Skeletal muscle satellite cell (primary cell): Measurements from ENCODE around the gene HPRT1.

Experiments
- H3K27me3 ChIP-seq: 2 replicates; pipeline ENCODE4 v1.7.0; 2013; ENCODE audit warnings: low read length; ENCODE audit not compliant: control insufficient read depth, insufficient read depth
- H3K36me3 ChIP-seq: 2 replicates; pipeline ENCODE4 v1.7.0; 2013; ENCODE audit warnings: mild to moderate bottlenecking, control low read depth, low read length; ENCODE audit not compliant: insufficient read depth
- H3K4me1 ChIP-seq: 2 replicates; pipeline ENCODE4 v1.7.0; 2013; ENCODE audit warnings: low read length; ENCODE audit not compliant: control insufficient read depth, insufficient read depth
- H3K4me2 ChIP-seq: 2 replicates; pipeline ENCODE4 v1.7.0; 2013; ENCODE audit warnings: mild to moderate bottlenecking, low read length
- H3K4me3 ChIP-seq: 2 replicates; pipeline ENCODE4 v1.7.0; 2013; ENCODE audit warnings: low read length
- H3K9ac ChIP-seq: 2 replicates; pipeline ENCODE4 v1.7.0; 2013; ENCODE audit warnings: mild to moderate bottlenecking, low read depth, low read length, moderate library complexity
- H3K9me3 ChIP-seq: replicated peaks from 2 replicates; pipeline ENCODE4 v1.7.0; 2013; ENCODE audit warnings: mild to moderate bottlenecking, control low read depth, low read length

Gene HPRT1

DNA sequence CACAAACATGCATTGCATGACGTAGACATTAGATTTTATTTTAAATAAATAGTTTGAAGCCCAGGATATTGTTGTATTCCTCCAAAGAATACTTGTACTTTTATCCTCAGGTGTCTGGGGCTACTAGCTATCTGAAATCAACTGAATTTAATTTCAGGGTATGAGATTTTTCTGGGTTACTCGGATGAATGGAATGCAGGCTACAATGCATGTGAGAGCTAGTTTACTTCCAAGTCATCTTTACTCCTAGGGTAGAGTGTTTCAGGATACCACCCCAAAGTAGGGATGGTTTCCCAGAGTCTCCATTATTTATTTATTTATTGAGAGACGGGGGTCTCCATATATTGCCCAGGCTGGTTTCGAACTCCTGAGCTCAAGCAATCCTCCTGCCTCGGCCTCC is 66.4 kb downstream of the HPRT1 start:
- no peaks in the 10 kb centered on the region for H3K9me3 ChIP-seq
- no peak overlapping the region for H3K4me2 ChIP-seq
- no peak overlapping the region for H3K9ac ChIP-seq
- no peak overlapping the region for H3K4me3 ChIP-seq
- H3K4me1 ChIP-seq: peaks cover 7% of the 10 kb centered on the region
- H3K27me3 ChIP-seq: no peaks in the 10 kb centered on the region
- H3K36me3 ChIP-seq: no peaks in the 10 kb centered on the region

DNA sequence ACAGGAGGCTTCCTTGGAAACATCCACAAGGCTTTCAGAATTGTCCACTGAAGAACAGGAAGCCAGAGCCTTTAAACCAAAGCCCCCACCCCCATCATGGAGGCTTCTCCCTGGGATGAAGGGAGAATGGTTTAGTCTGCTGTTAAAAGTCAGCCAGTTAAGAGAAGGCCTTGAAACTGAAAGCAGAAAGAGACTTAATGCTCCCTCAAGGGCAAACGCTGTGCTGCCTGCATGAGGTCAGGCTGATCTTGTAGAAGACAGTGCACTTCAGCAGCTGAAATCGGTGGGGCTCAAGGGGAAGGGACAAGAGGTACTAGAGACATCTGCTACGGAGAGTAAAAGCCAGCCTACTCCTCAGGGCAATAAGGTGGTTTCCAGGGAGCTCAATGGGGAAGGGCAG is 69.0 kb downstream of the HPRT1 start:
- Histone ChIP-seq H3K9ac (no peak overlapping the region), H3K9me3 (no peaks in the 10 kb centered on the region), H3K4me2 (no peak overlapping the region), H3K4me3 (no peak overlapping the region), H3K27me3 (no peaks in the 10 kb centered on the region), H3K4me1 (peaks cover 7% of the 10 kb centered on the region), H3K36me3 (no peaks in the 10 kb centered on the region)

DNA sequence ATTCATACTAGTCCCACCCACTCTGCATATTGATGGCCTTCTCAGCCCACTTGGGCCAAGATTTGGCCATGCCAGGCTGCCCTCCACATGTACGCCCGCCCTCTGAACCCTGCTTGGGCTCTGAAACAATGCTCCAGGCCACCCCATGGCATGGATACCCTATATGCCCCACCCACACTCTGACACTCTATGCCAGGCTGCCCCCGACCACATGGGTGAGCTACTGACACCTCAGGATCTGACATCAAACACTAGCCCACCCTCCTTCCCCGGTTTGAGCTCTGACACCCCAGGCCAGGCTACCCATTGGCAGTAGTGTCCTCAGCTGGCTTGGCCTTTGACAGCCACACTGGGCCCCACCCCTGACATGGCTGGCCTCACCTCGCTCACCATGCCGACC is 69.5 kb downstream of the HPRT1 start:
- no peak overlapping the region for H3K4me3 ChIP-seq
- no peak overlapping the region for H3K4me2 ChIP-seq
- no peaks in the 10 kb centered on the region for H3K9me3 ChIP-seq
- no peaks in the 10 kb centered on the region for H3K36me3 ChIP-seq
- H3K27me3 ChIP-seq: no peaks in the 10 kb centered on the region
- no peak overlapping the region for H3K9ac ChIP-seq
- H3K4me1 ChIP-seq: peaks cover 7% of the 10 kb centered on the region

DNA sequence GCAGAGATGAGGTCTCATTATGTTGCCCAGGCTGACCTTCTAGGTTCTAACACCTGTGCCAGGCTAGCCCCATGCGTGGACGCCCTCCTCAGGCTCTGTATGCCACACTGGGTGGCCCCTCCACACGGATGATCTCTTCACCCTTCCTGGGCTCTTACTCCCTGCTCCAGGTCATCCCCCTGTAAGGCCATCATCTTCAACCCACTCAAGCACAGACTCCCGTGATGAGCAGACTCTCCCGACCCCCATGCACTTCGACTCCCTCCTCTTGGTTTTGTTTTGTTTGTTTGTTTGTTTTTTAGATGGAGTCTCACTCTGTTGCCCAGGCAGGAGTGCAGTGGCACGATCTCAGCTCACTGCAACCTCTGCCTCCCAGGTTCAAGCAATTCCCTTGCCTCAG is 70.9 kb downstream of the HPRT1 start:
- no peaks in the 10 kb centered on the region for H3K4me1 ChIP-seq
- no peak overlapping the region for H3K4me3 ChIP-seq
- no peaks in the 10 kb centered on the region for H3K27me3 ChIP-seq
- H3K9me3 ChIP-seq: no peaks in the 10 kb centered on the region
- no peak overlapping the region for H3K4me2 ChIP-seq
- no peaks in the 10 kb centered on the region for H3K36me3 ChIP-seq
- no peak overlapping the region for H3K9ac ChIP-seq

DNA sequence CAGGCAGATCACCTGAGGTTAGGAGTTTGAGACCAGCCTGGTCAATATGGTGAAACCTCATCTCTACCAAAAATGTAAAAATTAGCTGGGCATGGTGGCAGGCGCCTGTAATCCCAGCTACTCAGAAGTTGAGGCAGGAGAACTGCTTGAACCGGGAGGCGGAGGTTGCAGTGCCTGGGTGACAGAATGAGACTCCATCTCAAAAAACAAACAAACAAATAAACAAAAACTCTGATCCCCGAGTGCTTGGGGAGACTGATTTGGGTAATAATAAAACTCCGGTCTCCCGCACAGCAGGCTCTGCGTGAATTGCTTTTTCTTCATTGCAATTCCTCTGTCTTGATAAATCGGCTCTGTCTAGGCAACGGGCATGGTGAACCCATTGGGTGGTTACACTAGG is 73.4 kb downstream of the HPRT1 start:
- H3K27me3 ChIP-seq: no peaks in the 10 kb centered on the region
- no peak overlapping the region for H3K4me2 ChIP-seq

DNA sequence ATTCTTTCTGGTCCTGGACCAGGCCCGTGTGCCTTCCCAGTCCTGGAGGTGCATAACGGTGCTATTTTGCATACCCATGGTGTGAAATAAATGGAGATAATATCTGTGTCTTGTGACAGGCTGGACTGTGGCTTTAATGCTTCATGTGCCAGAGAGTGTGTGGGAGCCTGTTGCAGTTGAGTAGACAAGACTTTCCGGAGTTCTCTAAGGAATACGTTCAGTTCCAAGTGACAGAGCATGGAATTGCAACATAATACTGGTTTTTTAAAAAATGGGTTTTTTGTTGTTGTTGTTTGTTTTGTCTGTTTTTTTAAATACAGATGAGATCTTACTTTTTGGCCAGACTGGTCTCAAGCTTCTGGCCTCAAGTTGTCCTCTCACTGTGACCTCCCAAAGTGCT is 74.0 kb downstream of the HPRT1 start:
- H3K4me3 ChIP-seq: no peak overlapping the region
- no peaks in the 10 kb centered on the region for H3K27me3 ChIP-seq
- no peak overlapping the region for H3K4me2 ChIP-seq
- H3K9ac ChIP-seq: no peak overlapping the region
- no peaks in the 10 kb centered on the region for H3K36me3 ChIP-seq
- H3K4me1 ChIP-seq: peaks cover 13% of the 10 kb centered on the region
- H3K9me3 ChIP-seq: no peaks in the 10 kb centered on the region

More for the DNA sequence above, 73.4 kb downstream of the HPRT1 start:
- H3K9me3 ChIP-seq: no peaks in the 10 kb centered on the region
- no peak overlapping the region for H3K4me3 ChIP-seq
- no peak overlapping the region for H3K9ac ChIP-seq
- H3K36me3 ChIP-seq: no peaks in the 10 kb centered on the region
- peaks cover 13% of the 10 kb centered on the region for H3K4me1 ChIP-seq

DNA sequence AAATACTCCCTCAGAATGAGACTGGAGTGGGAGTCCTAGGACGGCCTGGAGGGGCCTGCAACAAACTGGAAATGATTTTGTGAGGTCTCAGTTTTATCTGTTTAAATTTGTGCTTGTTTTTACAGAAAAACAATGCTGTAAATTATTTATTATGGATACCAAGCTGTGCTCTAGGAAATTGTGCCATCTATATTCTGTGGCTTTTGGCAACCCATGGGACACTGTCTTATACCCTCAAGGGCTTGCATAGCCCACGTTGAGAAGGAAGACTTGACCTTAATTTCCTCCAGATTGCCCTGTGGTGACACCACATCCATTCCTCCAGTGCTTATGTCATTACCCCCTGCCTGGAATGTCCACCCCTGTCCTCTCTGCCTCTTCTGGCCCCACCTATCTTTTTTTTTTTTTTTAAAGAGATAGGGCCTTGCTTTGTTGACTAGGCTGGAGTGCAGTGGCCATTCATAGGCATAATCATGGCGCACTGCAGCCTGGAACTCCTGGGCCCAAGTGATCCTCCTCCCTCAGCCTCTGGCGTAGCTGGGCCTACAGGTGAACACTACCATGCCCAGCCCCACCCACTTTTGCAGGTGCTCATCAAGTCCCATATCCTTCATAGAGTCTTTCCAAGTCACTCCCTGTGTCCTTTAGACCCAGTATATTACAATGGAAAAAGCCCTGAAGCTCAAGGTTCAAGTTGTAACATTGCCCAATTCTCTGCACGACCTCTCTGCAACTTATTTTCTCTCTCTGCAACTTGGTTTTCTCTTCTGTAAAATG is 77.4 kb downstream of the HPRT1 start:
- Histone ChIP-seq H3K4me3 (no peak overlapping the region), H3K4me2 (peak overlapping the region; percentile 44), H3K4me1 (peaks cover 13% of the 10 kb centered on the region), H3K27me3 (no peaks in the 10 kb centered on the region), H3K9ac (no peak overlapping the region), H3K36me3 (no peaks in the 10 kb centered on the region), H3K9me3 (no peaks in the 10 kb centered on the region)

DNA sequence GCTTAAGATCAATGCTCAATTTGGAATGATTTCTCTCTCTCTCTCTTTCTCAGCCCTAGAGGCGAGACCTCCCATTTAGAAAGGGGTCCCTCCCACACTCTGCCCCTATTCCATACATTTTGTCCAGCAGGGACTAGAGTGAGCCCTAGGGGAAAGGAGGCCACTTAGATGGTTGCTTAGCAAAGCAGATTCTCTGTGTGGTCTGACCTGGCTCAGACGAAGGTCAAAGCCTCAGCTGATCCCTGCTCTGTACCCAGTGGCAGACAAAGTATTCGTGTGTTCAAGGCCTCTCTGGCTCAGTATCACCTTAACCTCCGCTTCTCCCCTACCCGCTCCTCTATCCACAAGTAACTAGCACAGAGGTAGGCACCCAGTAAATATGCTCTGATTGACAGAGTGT is 78.4 kb downstream of the HPRT1 start:
- no peak overlapping the region for H3K4me3 ChIP-seq
- H3K9ac ChIP-seq: no peak overlapping the region
- no peaks in the 10 kb centered on the region for H3K9me3 ChIP-seq
- no peak overlapping the region for H3K4me2 ChIP-seq
- no peaks in the 10 kb centered on the region for H3K27me3 ChIP-seq
- H3K4me1 ChIP-seq: peaks cover 13% of the 10 kb centered on the region
- no peaks in the 10 kb centered on the region for H3K36me3 ChIP-seq

DNA sequence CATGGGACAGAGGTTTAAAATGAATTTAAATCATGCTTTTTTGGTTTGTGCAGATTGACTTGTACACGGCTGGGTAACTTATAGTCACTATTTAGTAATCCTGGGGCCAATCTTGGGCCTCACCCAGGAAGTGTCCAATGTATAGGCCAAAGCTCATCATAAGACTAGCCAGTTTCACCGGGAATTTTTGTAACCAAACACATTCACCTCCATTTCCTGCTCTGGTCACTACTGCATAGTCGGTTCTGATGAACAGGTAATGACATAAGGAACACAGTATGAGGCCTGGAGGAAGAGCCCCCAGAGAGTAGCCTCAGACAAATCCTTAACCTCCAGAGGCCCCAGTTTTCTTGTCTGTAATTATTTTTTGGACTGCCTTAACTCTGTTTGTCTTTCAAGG is 81.9 kb downstream of the HPRT1 start:
- H3K4me2 ChIP-seq: no peak overlapping the region
- H3K9me3 ChIP-seq: no peaks in the 10 kb centered on the region
- no peak overlapping the region for H3K4me3 ChIP-seq
- H3K9ac ChIP-seq: no peak overlapping the region
- H3K36me3 ChIP-seq: peaks cover 11% of the 10 kb centered on the region
- H3K27me3 ChIP-seq: no peaks in the 10 kb centered on the region
- H3K4me1 ChIP-seq: peaks cover 24% of the 10 kb centered on the region

DNA sequence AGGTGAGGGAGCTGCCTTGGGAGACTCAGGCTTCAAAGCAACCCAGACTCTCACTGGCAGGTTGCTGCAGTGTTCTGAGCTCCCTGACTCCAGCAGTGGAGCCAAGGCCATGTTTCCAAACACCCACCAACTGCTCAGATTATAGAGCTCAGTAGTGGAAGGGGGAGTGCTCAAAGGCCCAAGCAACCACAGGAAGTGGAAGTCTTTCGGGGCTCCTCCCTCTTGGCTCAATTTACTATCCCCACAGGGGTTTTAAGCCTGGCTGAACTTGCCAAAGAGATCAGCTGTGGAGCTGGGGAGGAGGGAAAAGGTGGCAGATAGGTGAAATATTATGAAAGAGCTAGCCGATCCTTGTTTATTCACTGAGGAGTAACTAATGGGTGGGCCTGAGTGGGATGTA is 82.5 kb downstream of the HPRT1 start:
- H3K9me3 ChIP-seq: no peaks in the 10 kb centered on the region
- H3K4me2 ChIP-seq: no peak overlapping the region
- peaks cover 11% of the 10 kb centered on the region for H3K36me3 ChIP-seq
- no peaks in the 10 kb centered on the region for H3K27me3 ChIP-seq
- H3K9ac ChIP-seq: no peak overlapping the region
- no peak overlapping the region for H3K4me3 ChIP-seq
- H3K4me1 ChIP-seq: peaks cover 18% of the 10 kb centered on the region

DNA sequence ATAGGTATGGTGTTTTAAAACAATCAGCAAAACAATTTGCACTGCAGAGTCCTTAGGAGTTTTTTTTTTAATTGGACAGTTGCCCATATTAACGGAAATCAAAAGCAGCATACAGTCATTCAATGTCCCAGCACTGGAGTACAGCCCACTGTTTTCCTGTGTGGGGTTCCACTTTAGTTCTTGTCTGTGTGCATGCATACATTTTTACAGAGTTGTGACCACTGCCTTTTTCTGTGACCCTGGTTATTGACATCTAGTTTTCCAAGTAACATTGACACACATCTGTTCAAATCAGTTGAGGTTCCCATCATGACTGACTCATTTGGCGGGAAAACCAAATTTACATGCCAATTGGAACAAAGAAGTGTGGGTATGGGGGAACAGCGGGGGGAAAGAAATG is 83.3 kb downstream of the HPRT1 start:
- Histone ChIP-seq H3K4me1 (peaks cover 13% of the 10 kb centered on the region), H3K9ac (no peak overlapping the region), H3K36me3 (peaks cover 11% of the 10 kb centered on the region), H3K4me2 (no peak overlapping the region), H3K9me3 (no peaks in the 10 kb centered on the region), H3K4me3 (no peak overlapping the region), H3K27me3 (no peaks in the 10 kb centered on the region)

DNA sequence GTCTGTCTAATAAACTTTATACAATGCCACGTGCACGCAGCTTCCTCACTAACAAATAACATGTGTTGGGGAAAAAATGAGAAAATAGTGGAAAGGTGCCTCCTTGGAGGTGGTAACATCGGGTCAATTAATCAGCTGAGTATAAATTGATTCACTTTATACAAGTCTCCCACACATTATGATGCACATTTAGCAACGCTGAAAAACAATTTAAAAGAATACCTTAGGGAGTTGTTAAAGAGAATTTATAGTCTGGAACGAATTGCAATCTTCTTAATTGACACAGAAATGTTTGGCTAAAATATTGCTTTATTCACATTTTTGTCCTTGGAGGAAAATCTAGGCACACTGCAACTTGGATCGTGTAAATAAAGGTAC is 84.2 kb downstream of the HPRT1 start:
- Histone ChIP-seq H3K4me1 (peaks cover 13% of the 10 kb centered on the region), H3K27me3 (no peaks in the 10 kb centered on the region), H3K4me3 (no peak overlapping the region), H3K36me3 (peaks cover 11% of the 10 kb centered on the region), H3K9me3 (no peaks in the 10 kb centered on the region), H3K4me2 (no peak overlapping the region), H3K9ac (peak overlapping the region; percentile 90)
